Stimulated activated CD4-positive, alpha-beta T cell treated with anti-CD3 and anti-CD28 coated beads, Interleukin-4, amount 100 ng/mL, for 24 hours (primary cell): ENCODE results near the gene TLK2.
A peak's percentile ranks its signal among the peaks of the same experiment; 100 is the strongest.
"Not testable (repeated sequence)": the region's sequence is repeated elsewhere in the genome, so short reads cannot be mapped to it uniquely, and the experiment has no call there.

Experiments used
- DNase-seq: peaks from one replicate; pipeline ENCODE4 v3.0.0-alpha.2; 2020

Gene TLK2

DNA sequence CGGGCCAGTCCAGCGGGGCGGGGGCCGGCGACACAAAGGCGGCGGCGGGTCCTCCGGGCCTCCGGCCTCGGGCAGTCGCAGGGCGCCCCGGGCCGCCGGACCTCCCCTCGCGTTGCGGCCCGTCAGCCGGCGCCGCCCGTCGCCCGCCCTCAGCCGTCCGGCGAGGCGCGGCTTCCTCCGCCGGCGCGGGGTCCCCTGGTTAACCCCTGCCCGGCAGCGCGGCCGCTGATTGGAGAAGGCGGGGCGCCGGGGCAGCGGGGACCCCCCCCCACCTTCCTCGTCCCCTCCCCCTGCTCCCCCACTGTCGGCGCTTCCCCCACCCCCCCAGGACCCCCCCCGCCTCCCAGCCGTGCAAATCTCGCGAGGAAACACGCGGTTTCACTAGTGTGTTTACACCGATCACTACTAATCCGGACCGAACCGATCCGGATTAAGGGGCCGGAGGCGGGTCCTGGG is at the start of gene TLK2:
TLK2 (plus strand) TSS at position 402 of the 456 bp plus-strand sequence. CDS start 2,301 bp downstream, outside the sequence.
- peak; percentile 74 for DNase-seq

GRCh38 chr17:62435251-62435650 is 43.4 kb upstream of the TLK2 start:
- not testable (repeated sequence) for DNase-seq

DNA sequence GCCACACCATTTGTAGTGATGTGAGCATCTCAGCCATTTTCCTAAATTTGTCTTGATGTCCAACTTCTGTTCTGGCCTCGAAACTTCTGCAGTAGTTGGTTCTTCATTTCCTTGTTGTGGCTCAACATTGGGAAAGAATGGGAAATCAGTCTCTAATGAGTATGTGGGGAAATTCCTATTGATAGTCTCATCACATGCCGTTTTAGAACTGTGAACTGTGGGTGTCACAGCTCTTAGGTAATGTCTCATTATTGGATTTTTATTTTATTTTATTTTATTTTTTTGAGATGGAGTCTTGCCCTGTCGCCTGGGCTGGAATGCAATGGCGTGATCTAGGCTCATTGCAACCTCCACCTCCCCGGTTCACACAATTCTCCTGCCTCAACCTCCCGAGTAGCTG is 37.4 kb upstream of the TLK2 start:
- not testable (repeated sequence) for DNase-seq

DNA sequence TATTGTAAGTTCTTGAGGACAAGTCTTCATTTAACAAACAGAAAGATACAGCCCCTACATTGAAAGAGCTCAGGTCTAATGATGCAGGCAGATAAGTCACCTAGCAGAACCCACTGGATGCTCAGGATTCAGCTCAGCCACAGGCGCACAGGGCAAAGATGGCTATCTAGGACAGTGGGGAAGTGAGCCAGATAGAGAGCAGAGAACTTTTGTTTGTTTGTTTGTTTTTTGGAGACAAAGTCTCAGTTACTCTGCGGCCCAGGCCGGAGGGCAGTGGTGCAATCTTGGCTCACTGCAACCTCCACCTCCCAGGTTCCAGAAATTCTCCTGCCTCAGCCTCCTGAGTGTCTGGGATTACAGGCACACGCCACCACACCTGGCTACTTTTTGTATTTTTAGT is 34.6 kb upstream of the TLK2 start:
- DNase-seq: no peak

- not testable (repeated sequence) for DNase-seq
These were observed 32.8 kb upstream of the TLK2 start for GRCh38 chr17:62445791-62446190.

- DNase-seq: not testable (repeated sequence)
These were observed 26.4 kb upstream of the TLK2 start for GRCh38 chr17:62452195-62452594.

DNA sequence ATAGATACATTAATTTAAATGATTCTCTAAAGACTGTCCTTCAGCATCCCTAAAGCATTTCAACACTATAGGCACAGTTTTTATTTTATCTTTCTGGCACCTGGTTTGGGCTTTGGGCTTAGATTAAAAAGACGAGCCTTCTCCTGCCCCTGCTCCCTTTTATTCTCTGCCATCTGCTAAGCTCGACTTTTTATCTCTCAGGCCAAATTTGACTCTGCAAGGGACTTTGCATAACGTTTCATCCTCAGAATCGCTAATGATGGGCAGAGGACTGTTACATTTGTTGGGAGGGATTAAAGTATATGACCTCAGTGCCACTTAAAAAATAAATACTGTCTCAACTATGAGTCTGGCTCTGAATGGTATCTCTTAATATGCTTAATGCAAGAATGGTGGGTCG is 25.6 kb upstream of the TLK2 start:
- DNase-seq: not testable (repeated sequence)

DNA sequence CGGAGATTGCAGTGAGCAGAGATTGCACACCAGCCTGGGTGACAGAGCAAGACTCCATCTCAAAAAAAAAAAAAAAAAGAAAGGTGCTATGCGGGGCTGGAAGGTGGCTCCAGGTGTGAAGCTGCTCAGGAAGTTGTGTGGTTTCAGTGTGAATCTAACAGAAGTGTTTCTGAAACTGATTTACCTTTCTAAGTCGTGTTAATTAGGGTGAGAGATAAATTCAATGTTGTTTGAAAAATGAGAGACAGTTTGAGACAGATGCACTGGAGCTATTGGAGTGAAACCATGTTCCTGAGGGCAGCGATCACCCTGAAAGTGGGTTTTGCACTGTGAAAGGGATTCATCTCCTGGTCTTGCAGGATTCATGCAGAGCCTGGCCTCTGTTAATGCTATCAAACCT is 25.0 kb upstream of the TLK2 start:
- not testable (repeated sequence) for DNase-seq

GRCh38 chr17:62454111-62454510 is 24.5 kb upstream of the TLK2 start:
- not testable (repeated sequence) for DNase-seq

DNA sequence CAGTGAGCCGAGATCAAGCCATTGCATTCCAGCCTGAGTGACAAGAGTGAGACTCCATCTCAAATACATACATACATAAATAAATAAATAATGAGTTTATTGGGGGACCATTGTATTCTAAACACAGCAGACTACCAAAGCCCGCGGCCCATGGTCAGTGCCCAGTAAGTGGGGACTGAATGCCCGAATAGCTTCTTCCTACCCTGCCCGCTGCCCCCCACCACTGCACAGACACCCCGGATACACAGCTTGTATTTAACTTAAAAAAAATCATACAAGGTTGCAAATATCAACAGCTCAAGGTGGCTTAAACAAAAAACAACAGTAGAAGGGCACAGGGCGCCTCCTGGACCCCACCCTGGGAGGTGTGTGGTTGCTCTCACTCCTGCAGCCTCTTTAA is 22.6 kb upstream of the TLK2 start:
- DNase-seq: no peak

DNA sequence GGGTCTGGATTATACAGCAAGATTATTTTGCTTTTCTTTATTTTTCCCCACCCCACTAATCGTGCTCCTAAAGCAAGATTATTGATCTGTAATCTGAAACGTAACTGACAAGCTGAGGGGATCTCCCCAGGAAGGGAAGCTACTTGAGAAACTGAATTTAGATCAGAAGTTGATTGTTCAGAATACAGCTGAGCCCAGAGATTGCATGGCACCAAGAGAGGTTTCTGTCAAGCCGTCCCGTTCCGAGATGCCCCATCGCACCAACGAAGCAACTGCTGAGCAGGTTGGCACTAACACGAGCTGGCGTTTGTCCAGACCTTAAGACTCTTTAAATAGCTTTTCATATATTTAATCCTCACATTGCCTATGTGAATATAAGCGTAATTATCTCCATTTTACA is 20.1 kb upstream of the TLK2 start:
- DNase-seq: not testable (repeated sequence)

DNA sequence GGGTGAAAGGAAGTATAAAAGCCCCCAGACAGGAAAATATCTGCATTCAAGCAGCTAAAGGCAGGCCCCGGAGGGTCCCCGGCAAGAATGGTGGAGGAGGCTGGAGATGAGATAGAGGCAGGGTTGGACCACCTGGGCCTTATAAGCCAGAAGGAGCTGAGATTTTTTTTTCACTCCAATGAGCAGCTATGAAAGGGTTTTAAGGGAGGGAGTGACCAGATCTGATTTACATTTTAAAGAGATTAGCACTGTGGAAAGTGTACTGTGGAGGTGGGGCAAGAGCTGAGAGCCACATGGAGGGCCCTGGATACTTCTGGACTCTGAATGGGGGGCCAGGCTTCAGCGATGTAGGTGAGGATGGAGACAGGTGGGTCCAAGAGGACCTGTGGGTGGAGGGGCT is 14.2 kb upstream of the TLK2 start:
- DNase-seq: not testable (repeated sequence)

- not testable (repeated sequence) for DNase-seq
These were observed 13.4 kb upstream of the TLK2 start for GRCh38 chr17:62465271-62465670.

GRCh38 chr17:62470666-62471379 is 7.8 kb upstream of the TLK2 start:
- peak; percentile 66 for DNase-seq

- not testable (repeated sequence) for DNase-seq
These were observed 7.2 kb upstream of the TLK2 start for GRCh38 chr17:62471380-62471880.

DNA sequence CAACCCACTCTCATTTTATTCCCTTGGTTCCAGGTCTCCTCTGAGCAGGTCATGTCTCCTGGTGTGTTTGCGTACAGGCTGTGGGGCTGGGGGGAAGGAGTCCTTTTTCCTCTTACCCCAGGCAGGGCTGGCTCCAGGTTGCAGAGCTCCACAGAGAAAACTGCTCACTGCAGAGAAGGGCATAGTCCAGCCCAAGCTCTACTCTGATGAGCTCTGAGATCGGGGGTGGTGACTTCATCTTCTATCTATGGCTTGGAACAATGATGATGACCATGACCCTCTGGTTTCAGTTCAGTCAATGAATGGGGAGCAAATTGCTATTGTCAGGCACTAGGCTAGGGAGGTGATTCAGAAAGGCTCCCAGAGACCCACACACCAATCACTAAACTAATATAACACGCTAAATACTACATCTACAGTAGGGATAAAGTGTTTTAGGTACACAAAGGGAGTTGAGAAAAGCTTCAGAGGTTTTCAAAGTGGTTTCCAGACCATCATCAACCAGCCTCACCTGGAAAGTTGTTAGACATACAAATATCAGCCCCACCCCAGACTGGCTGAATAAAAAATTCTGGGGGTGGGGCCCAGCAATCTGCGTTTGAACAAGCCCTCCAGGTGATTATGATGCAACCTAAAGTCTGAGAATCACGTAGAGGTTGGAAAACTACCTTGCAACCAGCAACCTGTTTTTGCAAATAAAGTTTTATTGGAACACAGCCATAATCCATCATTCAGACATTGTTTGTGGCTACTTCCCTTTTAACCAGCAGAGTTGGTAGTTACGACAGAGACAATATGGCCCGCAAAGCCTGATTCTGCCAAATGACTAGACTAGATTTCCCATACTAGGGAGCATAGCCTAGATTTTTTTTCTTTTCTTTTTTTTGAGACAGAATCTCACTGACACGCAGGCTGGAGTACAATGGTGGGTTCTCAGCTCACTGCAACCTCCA is 5.3 kb upstream of the TLK2 start:
- not testable (repeated sequence) for DNase-seq

DNA sequence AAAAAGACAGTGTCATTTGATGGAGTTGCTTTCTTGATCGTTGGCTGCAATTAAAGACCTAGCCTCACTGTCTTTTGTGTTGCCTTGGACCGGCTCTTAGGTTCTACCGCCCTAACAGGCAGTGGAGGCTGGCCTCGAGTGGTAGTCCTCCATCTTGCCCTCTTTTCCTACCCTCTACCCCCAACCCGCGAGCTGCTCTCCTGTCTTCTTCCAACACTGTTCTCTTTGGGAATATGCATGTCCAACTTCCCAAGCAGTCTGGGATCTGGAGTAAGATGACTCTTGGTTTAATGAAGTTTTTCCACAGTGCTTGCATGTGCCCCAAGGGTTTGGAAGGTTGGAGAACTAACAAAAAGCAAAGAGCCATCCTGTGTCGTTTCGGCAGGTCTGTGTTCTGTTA is 1.5 kb upstream of the TLK2 start:
- not testable (repeated sequence) for DNase-seq

DNA sequence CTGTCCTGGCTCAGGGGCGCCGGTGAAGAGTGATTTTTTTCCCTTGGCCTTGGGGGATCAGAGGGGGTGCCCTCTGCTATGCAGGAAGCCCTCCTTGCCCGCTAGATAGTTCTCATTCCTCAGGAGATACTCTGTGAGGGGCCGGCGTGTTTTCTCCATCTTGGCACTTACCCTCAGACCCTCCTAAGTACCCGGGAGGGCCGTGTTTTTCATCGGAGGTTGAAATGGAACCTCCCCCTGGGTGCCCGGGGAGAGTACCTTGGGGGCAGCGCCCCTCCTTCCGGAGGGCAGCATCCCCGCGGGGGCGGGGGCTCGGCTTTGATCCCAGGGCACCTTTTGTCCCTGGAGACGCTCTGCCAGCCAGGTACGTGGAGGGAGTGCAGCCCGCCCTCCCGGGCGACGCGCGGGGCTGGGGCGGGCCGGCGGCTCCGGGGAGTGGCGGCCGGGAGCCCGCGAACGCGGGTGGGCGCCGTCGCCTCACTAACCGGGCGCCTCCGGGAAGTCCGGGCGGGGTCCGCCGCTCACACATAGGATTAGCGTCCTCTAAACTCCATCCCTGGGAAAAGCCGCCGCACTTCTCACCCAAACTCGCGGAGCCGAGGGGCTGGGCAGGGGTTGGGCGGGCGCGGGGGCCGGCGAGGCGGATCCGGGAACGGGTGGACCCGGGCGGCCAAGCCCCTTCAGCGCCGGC is 762 bp upstream of the TLK2 start:
- DNase-seq: peak; percentile 36

DNA sequence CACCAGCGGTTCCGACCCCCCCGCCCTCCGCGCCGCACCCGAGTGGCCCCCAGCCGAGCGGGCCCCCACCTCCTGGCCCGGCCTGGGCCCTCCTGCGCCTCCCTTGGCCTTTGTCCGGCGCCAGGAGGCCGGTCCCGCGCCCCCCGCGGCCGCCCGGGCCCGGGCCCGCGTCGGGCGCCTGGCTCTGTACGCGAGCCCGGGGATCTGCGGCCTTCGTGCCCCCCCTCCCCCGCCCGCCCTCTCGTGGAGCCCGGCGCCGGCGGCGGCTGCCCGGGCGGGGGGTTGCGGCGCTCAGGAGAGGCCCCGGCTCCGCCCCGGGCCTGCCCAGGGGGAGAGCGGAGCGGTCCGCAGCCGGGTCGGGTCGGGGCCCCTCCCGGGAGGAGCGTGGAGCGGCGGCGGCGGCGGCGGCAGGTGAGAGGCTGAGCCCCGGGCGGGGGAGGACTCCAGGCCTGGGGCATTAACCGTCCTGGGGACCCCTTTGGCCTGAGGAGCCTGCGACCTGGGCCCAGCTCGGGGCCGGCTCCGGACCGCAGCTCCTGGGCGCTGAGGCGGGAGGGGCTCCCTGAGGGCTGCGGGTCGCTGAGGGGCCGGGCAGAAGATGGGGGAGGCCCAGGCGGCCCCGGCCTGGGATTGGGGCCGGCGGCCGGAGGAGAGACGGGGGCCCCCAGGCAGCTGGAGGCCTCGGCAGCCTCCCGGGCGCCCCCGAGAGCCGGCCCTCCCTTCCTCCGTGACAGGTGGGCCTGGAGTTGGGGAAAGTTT is 434 bp downstream of the TLK2 start:
- DNase-seq: peak; percentile 36

GRCh38 chr17:62479639-62480258 is 1.1 kb downstream of the TLK2 start:
- DNase-seq: peak; percentile 22

DNA sequence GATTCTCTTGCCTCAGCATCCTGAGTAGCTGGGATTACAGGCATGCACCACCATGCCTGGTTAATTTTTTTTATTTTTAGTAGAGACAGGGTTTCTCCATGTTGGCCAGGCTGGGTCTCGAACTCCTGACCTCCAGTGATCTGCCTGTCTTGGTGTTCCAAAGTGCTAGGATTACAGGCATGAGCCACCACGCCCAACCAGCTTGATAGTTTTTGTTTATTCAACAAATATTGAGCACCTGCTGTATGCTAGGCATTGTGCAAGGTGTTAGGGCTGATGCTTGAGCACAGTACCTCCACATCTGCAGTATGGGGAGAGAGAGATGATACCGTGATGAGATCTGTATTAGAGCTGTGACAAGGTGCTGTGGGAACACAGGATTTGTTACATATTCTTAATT is 3.9 kb downstream of the TLK2 start:
- DNase-seq: not testable (repeated sequence)

GRCh38 chr17:62490990-62491389 is 12.4 kb downstream of the TLK2 start:
- not testable (repeated sequence) for DNase-seq
